ENCODE measurements around the gene KANSL2. TPM values are rescaled to one million over a fixed set of nuclear protein-coding genes. Genes with fewer than 3 reads are reported as not detected.
A peak's percentile ranks its signal among the peaks of the same experiment; 100 is the strongest.
"Not testable (repeated sequence)": the region's sequence is repeated elsewhere in the genome, so short reads cannot be mapped to it uniquely, and the experiment has no call there.

Gene KANSL2
- total RNA-seq, 2 experiments from 2014 or later, result 47.1 to 52.7 TPM

GRCh38 chr12:48716168-48716492 lies 34.1 kb upstream of the KANSL2 start:
- Histone ChIP-seq H3K9me2 (ENCODE audit: insufficient read depth, low read length) (no peaks in the 10 kb centered on the region), H3K9me3 (ENCODE audit: low read length) (peaks cover 20% of the 10 kb centered on the region; the same call in 1 of the 2 replicates), H3K4me3 (ENCODE audit: low read depth, low read length, poor library complexity, severe bottlenecking) (peak overlapping the region; percentile 92), H2AFZ (ENCODE audit: low read length) (peak overlapping the region; percentile 51; the same call in 1 of the 2 replicates), H3K79me2 (ENCODE audit: insufficient read depth, low read depth, low read length) (peaks cover 52% of the 10 kb centered on the region), H3K4me2 (ENCODE audit: low read length) (peak overlapping the region; percentile 99), H3K27ac (ENCODE audit: low read depth, low read length, poor library complexity, severe bottlenecking) (peak overlapping the region; percentile 82), H4K20me1 (ENCODE audit: insufficient read depth, low read length) (no peaks in the 10 kb centered on the region), H3K4me1 (ENCODE audit: insufficient read depth, low read length, poor library complexity, severe bottlenecking) (peaks cover 19% of the 10 kb centered on the region), H3K36me3 (ENCODE audit: insufficient read depth, low read length) (peaks cover 39% of the 10 kb centered on the region)
- BruUV-seq (replicated peaks), result TSS peak; percentile 82
- TF ChIP-seq EZH2phosphoT487 (IDR thresholded peaks at IDR 0.05; ENCODE audit: borderline replicate concordance, low read depth, low read length) (no peak), CTCF (conservative IDR thresholded peaks at IDR 0.05; ENCODE audit: low read length) (no peak)
- DNase-seq (ENCODE audit: low spot score), result no peak
- POLR2A ChIA-PET, result interaction anchor here (0.6 to 1.3 kb wide), 6 partner anchors 20 to 149 kb away, joined by 3 to 4 read pairs (median 4); partner anchors contain the start of genes KANSL2 and RND1
- CTCF ChIA-PET (ENCODE audit: unreplicated experiment), result no interaction called here
- intact Hi-C loops (cut with micrococcal nuclease; ENCODE audit: unreplicated experiment), result loop anchor here (1.0 kb wide), 2 partner anchors 34 to 98 kb away; partner anchors contain the start of gene KANSL2

- H3K9me3 ChIP-seq (ENCODE audit: low read length), result peaks cover 4% of the 10 kb centered on the region; the same call in 1 of the 2 replicates
- peaks cover 7% of the 10 kb centered on the region; the same call in 1 of the 2 replicates for H4K20me1 ChIP-seq (ENCODE audit: insufficient read depth, low read length)
- H3K4me2 ChIP-seq (ENCODE audit: low read length), result no peak overlapping the region
- peaks cover 91% of the 10 kb centered on the region for H3K79me2 ChIP-seq (ENCODE audit: insufficient read depth, low read depth, low read length)
- BruUV-seq (replicated peaks), result no TSS peak
- H3K4me3 ChIP-seq (ENCODE audit: low read depth, low read length, poor library complexity, severe bottlenecking), result no peak overlapping the region
- POLR2A ChIA-PET, result interaction anchor here (0.7 to 1.1 kb wide), 3 partner anchors 9 to 114 kb away, joined by 3 to 7 read pairs (median 5); no protein-coding TSS in a partner anchor
- peaks cover 24% of the 10 kb centered on the region for H3K4me1 ChIP-seq (ENCODE audit: insufficient read depth, low read length, poor library complexity, severe bottlenecking)
- DNase-seq (ENCODE audit: low spot score), result peak; percentile 12
- H3K27ac ChIP-seq (ENCODE audit: low read depth, low read length, poor library complexity, severe bottlenecking), result no peak overlapping the region
- no peaks in the 10 kb centered on the region for H3K9me2 ChIP-seq (ENCODE audit: insufficient read depth, low read length)
- no peak overlapping the region for H2AFZ ChIP-seq (ENCODE audit: low read length)
- H3K36me3 ChIP-seq (ENCODE audit: insufficient read depth, low read length), result peaks cover 76% of the 10 kb centered on the region
- TF ChIP-seq CTCF (conservative IDR thresholded peaks at IDR 0.05; ENCODE audit: low read length) (no peak), EZH2phosphoT487 (IDR thresholded peaks at IDR 0.05; ENCODE audit: borderline replicate concordance, low read depth, low read length) (no peak)
- intact Hi-C loops (cut with micrococcal nuclease; ENCODE audit: unreplicated experiment), result no loop called here
- CTCF ChIA-PET (ENCODE audit: unreplicated experiment), result no interaction called here
Observed at GRCh38 chr12:48712209-48712608, 30.2 kb upstream of the KANSL2 start.

- BruUV-seq (replicated peaks), result TSS peak; percentile 19
- H3K9me3 ChIP-seq (ENCODE audit: low read length); intact Hi-C loops (cut with micrococcal nuclease; ENCODE audit: unreplicated experiment); H2AFZ ChIP-seq (ENCODE audit: low read length); H3K9me2 ChIP-seq (ENCODE audit: insufficient read depth, low read length); H3K4me2 ChIP-seq (ENCODE audit: low read length); H3K27ac ChIP-seq (ENCODE audit: low read depth, low read length, poor library complexity, severe bottlenecking); H3K4me3 ChIP-seq (ENCODE audit: low read depth, low read length, poor library complexity, severe bottlenecking); CTCF ChIA-PET (ENCODE audit: unreplicated experiment); H4K20me1 ChIP-seq (ENCODE audit: insufficient read depth, low read length); H3K4me1 ChIP-seq (ENCODE audit: insufficient read depth, low read length, poor library complexity, severe bottlenecking); DNase-seq (ENCODE audit: low spot score): not testable (repeated sequence)
- POLR2A ChIA-PET, result interaction anchor here (0.7 kb wide), 1 partner anchor 9 kb away, joined by 3 read pairs; no protein-coding TSS in a partner anchor
- peaks cover 94% of the 10 kb centered on the region for H3K36me3 ChIP-seq (ENCODE audit: insufficient read depth, low read length)
- H3K79me2 ChIP-seq (ENCODE audit: insufficient read depth, low read depth, low read length), result peaks cover 49% of the 10 kb centered on the region
Observed at GRCh38 chr12:48698822-48699221, 16.8 kb upstream of the KANSL2 start.

Measured in OCI-LY7 (cell line).